T follicular helper cell (primary cell): ENCODE results near the gene BSPH1.
"Not testable (repeated sequence)": the region's sequence is repeated elsewhere in the genome, so short reads cannot be mapped to it uniquely, and the experiment has no call there.

Experiments used
- DNase-seq: peaks from one replicate; pipeline ENCODE4 v3.0.0-alpha.2; 2020; ENCODE audit warnings: low read depth
- total RNA-seq, 2 experiments: gene quantifications; one replicate each; lab custom pipeline; 2026; lab: John Stamatoyannopoulos, UW

BSPH1 gene
- 0 reads per million in 2 experiments for total RNA-seq

GRCh38 chr19:47992070-47992469 is at the start of gene BSPH1:
BSPH1 (minus strand) TSS chr19:47992170; CDS start chr19:47992081, 89 bp downstream.
- no peak for DNase-seq

- no peak for DNase-seq
Measured at GRCh38 chr19:48036765-48037164, 44.8 kb upstream of the BSPH1 start.

GRCh38 chr19:48033604-48034003 is 41.6 kb upstream of the BSPH1 start:
- no peak for DNase-seq

- no peak for DNase-seq
Measured at GRCh38 chr19:48030073-48030472, 38.1 kb upstream of the BSPH1 start.

- DNase-seq: no peak
Measured at GRCh38 chr19:48029431-48029830, 37.5 kb upstream of the BSPH1 start.

- DNase-seq: no peak
Measured at GRCh38 chr19:48025480-48025879, 33.5 kb upstream of the BSPH1 start.

- no peak for DNase-seq
Measured at GRCh38 chr19:48023518-48023917, 31.5 kb upstream of the BSPH1 start.

GRCh38 chr19:48023011-48023410 is 31.0 kb upstream of the BSPH1 start:
- DNase-seq: no peak

- DNase-seq: no peak
Measured at GRCh38 chr19:48020686-48021085, 28.7 kb upstream of the BSPH1 start.

GRCh38 chr19:48010932-48011758 is 19.2 kb upstream of the BSPH1 start:
- DNase-seq: no peak

GRCh38 chr19:48006762-48007161 is 14.8 kb upstream of the BSPH1 start:
- no peak for DNase-seq

GRCh38 chr19:48004236-48004635 is 12.3 kb upstream of the BSPH1 start:
- DNase-seq: no peak

- no peak for DNase-seq
Measured at GRCh38 chr19:48000846-48001245, 8.9 kb upstream of the BSPH1 start.

GRCh38 chr19:47998800-47999199 is 6.8 kb upstream of the BSPH1 start:
- DNase-seq: no peak

GRCh38 chr19:47996230-47996727 is 4.3 kb upstream of the BSPH1 start:
- no peak for DNase-seq

- DNase-seq: no peak
Measured at GRCh38 chr19:47994209-47994802, 2.3 kb upstream of the BSPH1 start, which contains the start of gene ELSPBP1. ELSPBP1 (plus strand) TSS chr19:47994632; CDS start chr19:48008668, 14,036 bp downstream.

GRCh38 chr19:47991191-47991808 is 670 bp downstream of the BSPH1 start:
- DNase-seq: no peak

- DNase-seq: no peak
Measured at GRCh38 chr19:47973529-47973928, 18.4 kb downstream of the BSPH1 start.

GRCh38 chr19:47955936-47956335 is 36.0 kb downstream of the BSPH1 start:
- not testable (repeated sequence) for DNase-seq

GRCh38 chr19:47952132-47952531 is 39.8 kb downstream of the BSPH1 start:
- DNase-seq: not testable (repeated sequence)

- not testable (repeated sequence) for DNase-seq
Measured at GRCh38 chr19:47949852-47950521, 42.0 kb downstream of the BSPH1 start.

- not testable (repeated sequence) for DNase-seq
Measured at GRCh38 chr19:47928581-47928980, 63.4 kb downstream of the BSPH1 start.
